ENCODE measurements around the gene SURF2. TPM values are rescaled to one million over a fixed set of nuclear protein-coding genes. Genes with fewer than 3 reads are reported as not detected.

The SURF2 gene
- polyA plus RNA-seq, 3 donors, result 17.5 to 24.7 (median 17.6) TPM

GRCh38 chr9:133401588-133401987, 45.2 kb downstream of the SURF2 start:
- Mint-ChIP-seq H3K27me3 (ENCODE audit: low read depth in 3 of 3) (peaks cover 1 to 4% (median 3%) of the 10 kb centered on the region in 3 donors), H3K27ac (peak overlapping the region in 1 of 7 donors; percentile 68), H3K36me3 (peaks cover 19 to 26% of the 10 kb centered on the region in 2 donors), H3K4me3 (no peak overlapping the region), H3K4me1 (no peaks in the 10 kb centered on the region), H3K9me3 (no peaks in the 10 kb centered on the region)
- intact Hi-C loops (cut with micrococcal nuclease), result loop anchor here in 1 of 2 donors (10.0 kb wide), 1 partner anchor 167 kb away; no protein-coding TSS in a partner anchor
- Histone ChIP-seq H2AFZ (ENCODE audit: insufficient read depth, low read depth, low read length, poor library complexity, severe bottlenecking) (no peak overlapping the region), H3K4me1 (ENCODE audit: control insufficient read depth in 1 of 2, insufficient read depth in 2 of 2, low read length in 2 of 2) (no peaks in the 10 kb centered on the region), H3K9me3 (replicated peaks in 1 of 2; ENCODE audit: control insufficient read depth in 1 of 2, insufficient read depth in 1 of 2, low read length in 2 of 2) (no peaks in the 10 kb centered on the region), H3K36me3 (replicated peaks in 1 of 2; ENCODE audit: control insufficient read depth in 1 of 2, insufficient read depth in 2 of 2, low read length in 2 of 2) (peaks cover 32% of the 10 kb centered on the region in 2 donors), H4K20me1 (ENCODE audit: insufficient read depth, low read length) (peaks cover 8% of the 10 kb centered on the region), H3K27ac (ENCODE audit: low read depth in 1 of 2, low read length in 2 of 2) (no peak overlapping the region), H3K4me2 (replicated peaks; ENCODE audit: extremely low read depth, low read length, poor library complexity, severe bottlenecking) (no peak overlapping the region), H3K79me2 (ENCODE audit: insufficient read depth, low read length) (no peaks in the 10 kb centered on the region), H3K27me3 (ENCODE audit: control insufficient read depth in 2 of 2, insufficient read depth in 2 of 2, low read length in 2 of 2) (no peaks in the 10 kb centered on the region), H3K9ac (ENCODE audit: insufficient read depth, low read length, poor library complexity, severe bottlenecking) (no peak overlapping the region), H3K4me3 (replicated peaks in 1 of 3; ENCODE audit: low read depth in 2 of 3, low read length in 3 of 3) (no peak overlapping the region)
- no peak for DNase-seq
- TF ChIP-seq CTCF (IDR thresholded peaks at IDR 0.05), result no peak
- 94% methylated on average over 4 of the region's 6 CpGs for WGBS (ENCODE audit: insufficient coverage)

DNA sequence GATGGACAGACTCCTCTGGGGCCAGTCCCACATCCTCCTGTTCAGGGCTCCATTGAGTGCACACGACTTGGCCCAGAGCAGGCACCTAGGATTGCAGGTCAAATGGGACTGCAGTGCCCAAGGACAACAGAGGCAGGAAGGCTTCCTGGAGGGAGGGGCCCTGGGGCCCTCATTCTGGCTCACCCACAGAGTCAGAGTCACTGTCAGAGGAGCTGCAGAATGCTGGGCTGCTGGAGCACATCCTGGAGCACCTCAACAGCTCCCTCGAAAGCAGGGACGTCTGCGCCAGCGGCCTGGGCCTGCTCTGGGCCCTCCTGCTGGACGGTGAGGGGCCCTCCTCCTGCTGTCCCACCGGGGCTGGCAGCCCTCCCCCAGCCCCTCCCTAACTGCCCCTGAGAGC, 46.3 kb downstream of the SURF2 start:
- Histone ChIP-seq H2AFZ (ENCODE audit: insufficient read depth, low read depth, low read length, poor library complexity, severe bottlenecking) (no peak overlapping the region), H3K9me3 (replicated peaks in 1 of 2; ENCODE audit: control insufficient read depth in 1 of 2, insufficient read depth in 1 of 2, low read length in 2 of 2) (no peaks in the 10 kb centered on the region), H3K4me3 (replicated peaks in 1 of 3; ENCODE audit: low read depth in 2 of 3, low read length in 3 of 3) (no peak overlapping the region), H3K9ac (ENCODE audit: insufficient read depth, low read length, poor library complexity, severe bottlenecking) (no peak overlapping the region), H3K4me2 (replicated peaks; ENCODE audit: extremely low read depth, low read length, poor library complexity, severe bottlenecking) (no peak overlapping the region), H3K79me2 (ENCODE audit: insufficient read depth, low read length) (no peaks in the 10 kb centered on the region), H3K27me3 (ENCODE audit: control insufficient read depth in 2 of 2, insufficient read depth in 2 of 2, low read length in 2 of 2) (no peaks in the 10 kb centered on the region), H3K36me3 (replicated peaks in 1 of 2; ENCODE audit: control insufficient read depth in 1 of 2, insufficient read depth in 2 of 2, low read length in 2 of 2) (peaks cover 40 to 43% of the 10 kb centered on the region in 2 donors), H4K20me1 (ENCODE audit: insufficient read depth, low read length) (peaks cover 9% of the 10 kb centered on the region), H3K4me1 (ENCODE audit: control insufficient read depth in 1 of 2, insufficient read depth in 2 of 2, low read length in 2 of 2) (no peaks in the 10 kb centered on the region), H3K27ac (ENCODE audit: low read depth in 1 of 2, low read length in 2 of 2) (no peak overlapping the region)
- intact Hi-C loops (cut with micrococcal nuclease), result loop anchor here in 1 of 2 donors (10.0 kb wide), 1 partner anchor 168 kb away; no protein-coding TSS in a partner anchor
- H3K27me3 Mint-ChIP-seq (ENCODE audit: low read depth in 3 of 3), result peaks cover 1 to 4% (median 1%) of the 10 kb centered on the region in 3 donors
- H3K4me1 Mint-ChIP-seq, result no peaks in the 10 kb centered on the region
- H3K4me3 Mint-ChIP-seq, result no peak overlapping the region
- H3K9me3 Mint-ChIP-seq, result no peaks in the 10 kb centered on the region
- H3K36me3 Mint-ChIP-seq, result peaks cover 28 to 37% of the 10 kb centered on the region in 2 donors
- no peak overlapping the region for H3K27ac Mint-ChIP-seq
- no peak for DNase-seq
- no peak for TF ChIP-seq CTCF (IDR thresholded peaks at IDR 0.05)
- WGBS (ENCODE audit: insufficient coverage), result 78% methylated on average over 7 of the region's 7 CpGs
